Measurements from ENCODE around the gene BMP2.

- no peak for TF ChIP-seq CTCF (IDR thresholded peaks at IDR 0.05; ENCODE audit: low read length)
- no peak for TF ChIP-seq EZH2 (IDR thresholded peaks at IDR 0.05; ENCODE audit: borderline replicate concordance, low read length)
Observed at GRCh38 chr20:6767126-6767535, 355 bp upstream of the BMP2 start.

Measured in OCI-LY1 (cell line).